ENCODE measurements around the gene TTC5.
"Not testable (repeated sequence)": the region's sequence is repeated elsewhere in the genome, so short reads cannot be mapped to it uniquely, and the experiment has no call there.

TTC5 gene

DNA sequence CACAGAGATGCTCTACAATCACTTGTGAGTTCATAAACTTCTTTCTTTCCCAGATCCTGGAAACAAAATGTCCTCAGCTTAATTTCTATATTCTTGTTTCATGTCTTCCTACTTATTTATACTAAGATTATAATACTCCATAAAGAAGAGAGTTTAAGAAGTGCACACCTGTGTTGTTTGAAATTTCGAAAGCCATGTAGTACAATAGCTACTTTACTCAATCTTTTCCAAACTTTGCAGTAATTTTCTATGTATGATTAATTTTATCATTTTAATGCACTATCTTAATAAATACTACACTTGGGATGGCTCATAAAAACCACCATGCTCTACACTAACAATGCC lies 300 bp upstream of the TTC5 start:
- DNase-seq (ENCODE audit: low read depth in 2 of 3, low spot score in 2 of 3), result no peak

DNA sequence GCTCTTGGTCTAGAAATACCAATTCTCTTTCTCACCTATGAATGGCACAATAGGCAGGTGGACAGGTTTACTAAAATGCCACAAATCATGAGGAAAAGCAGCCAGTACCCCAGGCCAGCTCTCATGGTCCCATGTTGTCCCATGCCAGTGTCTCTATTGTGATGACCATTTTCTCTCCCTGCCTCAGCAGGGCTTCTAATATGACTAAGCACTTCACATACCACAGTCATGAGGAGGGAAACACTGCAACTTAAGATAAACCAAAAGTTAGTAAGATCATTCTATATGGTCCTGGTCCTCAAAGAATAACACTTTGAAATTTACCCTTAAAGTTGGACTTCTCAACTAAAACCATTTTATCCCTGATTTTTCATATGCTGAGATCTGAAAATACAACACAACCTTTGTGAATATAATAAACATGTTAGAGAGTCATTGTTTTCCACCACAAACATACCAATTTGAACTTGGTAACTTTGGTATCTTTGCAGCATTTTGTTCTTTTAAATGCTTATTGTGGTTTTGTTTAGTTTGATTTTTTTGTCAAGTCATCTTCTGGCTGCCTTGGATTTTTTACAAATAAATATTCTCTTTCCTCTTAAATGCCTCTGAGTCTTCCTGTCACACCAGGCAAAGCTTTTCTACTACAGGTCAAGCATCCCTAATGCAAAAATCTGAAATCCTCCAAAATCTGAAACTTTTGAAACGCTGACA lies 3.6 kb downstream of the TTC5 start:
- no peak for DNase-seq (ENCODE audit: low read depth in 2 of 3, low spot score in 2 of 3)

DNA sequence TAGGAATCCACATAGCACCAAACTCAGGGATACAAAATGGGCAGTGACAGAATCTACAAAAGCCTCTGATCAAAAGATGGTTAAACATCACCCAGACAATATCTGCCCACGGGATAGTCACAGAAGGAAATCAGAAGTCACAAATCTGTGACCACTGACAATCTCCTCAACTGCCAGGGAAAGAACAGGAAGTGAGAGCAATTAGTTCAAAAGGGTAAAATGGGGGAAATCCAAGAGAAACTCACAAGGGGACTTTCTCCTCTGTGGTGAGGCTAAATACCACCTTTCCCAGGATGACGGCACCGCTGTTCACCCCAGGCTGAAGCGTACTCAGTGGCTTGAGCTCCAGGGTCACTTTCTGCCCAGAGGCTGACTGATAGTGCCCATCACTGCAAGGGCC lies 10.7 kb downstream of the TTC5 start:
- no peak for DNase-seq (ENCODE audit: low read depth in 2 of 3, low spot score in 2 of 3)

DNA sequence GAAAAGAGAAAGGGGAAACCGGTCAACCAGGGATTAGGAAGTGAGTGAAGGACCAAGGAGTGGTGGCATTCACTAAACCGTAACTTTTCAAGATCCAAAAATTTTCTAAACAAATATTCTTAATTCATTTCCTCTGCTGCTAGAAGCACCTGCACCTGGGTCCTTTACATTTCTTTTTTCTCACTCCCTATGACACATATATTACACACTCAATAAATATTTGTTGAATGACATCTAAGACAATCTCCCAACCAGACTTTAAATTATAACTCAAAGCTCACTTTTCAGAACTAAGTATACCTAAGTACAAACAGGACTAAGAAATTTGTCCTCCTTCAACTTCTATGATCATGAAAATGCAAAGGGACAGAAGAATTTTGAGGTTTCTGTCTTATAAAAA lies 11.1 kb downstream of the TTC5 start:
- DNase-seq (ENCODE audit: low read depth in 2 of 3, low spot score in 2 of 3), result no peak

DNA sequence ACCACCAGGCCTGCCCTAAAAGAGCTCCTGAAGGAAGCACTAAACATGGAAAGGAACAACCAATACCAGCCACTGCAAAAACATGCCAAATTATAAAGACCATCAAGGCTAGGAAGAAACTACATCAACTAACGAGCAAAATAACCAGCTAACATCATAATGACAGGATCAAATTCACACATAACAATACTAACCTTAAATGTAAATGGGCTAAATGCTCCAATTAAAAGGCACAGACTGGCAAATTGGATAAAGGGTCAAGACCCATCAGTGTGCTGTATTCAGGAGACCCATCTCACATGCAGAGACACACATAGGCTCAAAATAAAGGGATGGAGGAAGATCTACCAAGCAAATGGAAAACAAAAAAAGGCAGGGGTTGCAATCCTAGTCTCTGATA lies 23.8 kb downstream of the TTC5 start:
- not testable (repeated sequence) for DNase-seq (ENCODE audit: low read depth in 2 of 3, low spot score in 2 of 3)

DNA sequence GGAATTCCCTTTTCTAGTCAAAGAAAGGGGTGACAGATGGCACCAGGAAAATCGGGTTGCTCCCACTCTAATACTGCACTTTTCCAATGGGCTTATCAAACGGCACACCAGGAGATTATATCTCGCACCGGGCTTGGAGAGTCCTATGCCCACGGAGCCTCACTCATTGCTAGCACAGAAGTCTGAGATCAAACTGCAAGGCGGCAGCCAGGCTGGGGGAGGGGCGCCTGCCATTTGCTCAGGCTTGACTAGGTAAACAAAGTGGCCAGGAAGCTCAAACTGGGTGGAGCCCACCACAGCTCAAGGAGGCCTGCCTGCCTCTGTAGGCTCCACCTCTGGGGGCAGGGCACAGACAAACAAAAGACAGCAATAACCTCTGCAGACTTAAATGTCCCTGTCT lies 25.5 kb downstream of the TTC5 start:
- not testable (repeated sequence) for DNase-seq (ENCODE audit: low read depth in 2 of 3, low spot score in 2 of 3)

DNA sequence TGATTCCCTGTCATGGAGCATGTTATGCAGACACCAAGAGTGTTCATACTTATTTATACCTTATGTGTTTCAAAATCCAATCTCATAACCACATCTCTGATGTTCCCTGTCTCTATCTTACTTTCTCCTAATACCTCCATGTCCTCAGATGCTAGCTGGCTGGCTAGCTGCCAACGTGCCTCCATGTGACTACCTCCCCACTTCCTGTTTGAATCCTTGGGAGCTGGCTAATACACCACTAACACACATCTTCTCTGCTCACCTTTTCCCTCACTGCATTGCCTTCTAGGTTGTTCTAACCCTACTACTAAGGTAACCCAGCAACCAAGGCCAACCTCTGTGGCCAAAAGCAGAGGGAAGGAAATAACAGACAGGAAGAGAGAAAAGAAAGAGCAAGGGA lies 27.3 kb downstream of the TTC5 start:
- no peak for DNase-seq (ENCODE audit: low read depth in 2 of 3, low spot score in 2 of 3)

DNA sequence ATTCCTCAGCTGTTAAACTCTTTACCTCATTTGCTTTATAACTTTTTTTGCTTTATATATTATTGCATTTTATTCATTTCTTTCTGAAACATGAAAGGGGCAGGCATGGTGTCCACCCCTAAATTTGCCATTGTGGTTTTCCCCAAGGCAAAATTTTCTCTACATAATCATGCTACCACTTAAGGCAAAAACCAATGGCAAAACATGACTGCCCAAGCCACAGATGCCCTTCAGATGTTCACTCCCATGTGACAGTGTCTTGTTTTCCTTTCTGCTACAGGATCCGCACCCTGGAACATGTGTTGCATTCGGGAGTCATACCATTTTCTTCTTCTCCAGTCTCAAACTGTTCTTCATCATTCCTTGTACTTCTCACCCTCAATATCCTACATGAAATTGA lies 28.3 kb downstream of the TTC5 start:
- DNase-seq (ENCODE audit: low read depth in 2 of 3, low spot score in 2 of 3), result no peak

DNA sequence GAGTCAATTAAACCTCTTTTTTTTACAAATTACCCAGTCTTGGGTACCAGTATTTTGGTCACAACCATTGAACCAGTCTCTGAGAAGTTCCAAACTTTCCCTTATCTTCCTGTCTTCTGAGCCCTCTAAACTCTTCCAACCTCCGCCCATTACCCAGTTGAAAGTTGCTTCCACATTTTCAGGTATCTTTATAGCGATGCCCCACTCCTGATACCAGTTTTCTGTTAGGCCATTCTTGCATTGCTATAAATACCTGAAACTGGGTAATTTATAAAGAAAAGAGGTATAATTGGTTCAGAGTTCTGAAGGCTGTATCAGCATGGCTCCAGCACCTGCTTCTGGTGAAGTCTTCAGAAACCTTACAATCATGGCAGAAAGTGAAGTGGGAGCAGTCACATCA lies 31.7 kb downstream of the TTC5 start:
- no peak for DNase-seq (ENCODE audit: low read depth in 2 of 3, low spot score in 2 of 3)

DNA sequence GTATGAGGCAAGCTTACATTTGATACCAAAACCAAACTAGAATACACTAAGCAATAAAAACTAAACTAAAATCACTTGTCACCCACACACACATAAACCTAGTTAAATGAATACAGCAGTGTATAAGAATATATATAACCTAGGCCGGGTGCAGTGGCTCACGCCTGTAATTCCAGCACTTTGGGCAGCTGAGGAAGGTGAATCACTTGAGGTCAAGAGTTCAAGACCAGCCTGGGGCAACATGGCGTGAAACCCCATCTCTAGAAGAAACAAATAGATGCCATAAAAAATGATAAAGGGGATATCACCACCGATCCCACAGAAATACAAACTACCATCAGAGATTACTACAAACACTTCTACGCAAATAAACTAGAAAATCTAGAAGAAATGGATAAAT lies 41.4 kb downstream of the TTC5 start:
- not testable (repeated sequence) for DNase-seq (ENCODE audit: low read depth in 2 of 3, low spot score in 2 of 3)

DNA sequence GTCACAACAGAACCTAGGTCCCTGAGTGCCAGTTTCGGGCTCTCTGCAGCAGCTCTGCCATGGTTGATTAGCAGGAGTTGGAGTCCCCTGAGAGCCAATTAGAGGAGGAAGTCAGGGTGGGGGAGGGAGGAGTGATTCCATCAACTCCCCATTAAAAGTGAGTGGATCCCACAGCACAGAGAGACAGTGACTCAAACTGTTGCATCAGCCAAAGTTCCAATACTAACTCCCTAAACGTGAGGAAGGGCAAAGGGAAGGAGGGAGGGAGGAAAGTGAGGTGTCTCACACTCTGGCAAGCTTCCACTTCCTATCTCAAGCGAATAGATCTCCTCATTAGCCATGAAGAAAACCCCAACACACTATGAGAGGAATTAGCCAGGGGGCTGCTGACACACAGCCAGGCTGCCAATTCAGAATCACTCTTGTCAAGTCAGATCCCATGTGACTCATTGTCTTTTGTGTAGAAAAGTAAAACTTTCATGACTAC lies 43.1 kb downstream of the TTC5 start:
- no peak for DNase-seq (ENCODE audit: low read depth in 2 of 3, low spot score in 2 of 3)

DNA sequence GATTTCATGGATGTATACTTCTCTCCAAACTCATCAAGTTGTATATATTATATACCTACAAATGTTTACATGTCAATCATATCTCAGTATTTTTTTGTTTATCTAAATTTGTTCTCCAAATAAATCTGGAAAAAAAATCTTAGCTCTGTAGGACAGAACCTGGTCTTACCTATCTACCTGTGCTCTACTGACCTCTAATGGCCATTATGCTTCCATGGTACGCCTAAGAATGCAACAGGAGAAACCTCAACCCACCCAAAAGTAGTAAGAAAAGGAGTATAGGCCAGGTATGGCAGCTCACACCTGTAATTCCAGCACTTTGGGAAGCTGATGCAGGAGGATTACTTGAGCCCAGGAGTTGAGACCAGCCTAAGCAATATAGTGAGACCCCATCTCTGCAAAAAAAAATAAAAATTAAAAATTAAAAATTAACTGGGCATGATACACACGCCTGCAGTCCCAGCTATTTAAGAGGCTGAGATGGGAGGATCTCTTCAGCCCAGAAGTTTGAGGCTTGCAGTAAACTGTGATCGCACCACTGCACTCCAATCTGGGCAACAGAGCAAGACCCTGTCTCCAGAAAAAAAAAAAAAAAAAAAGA lies 58.0 kb downstream of the TTC5 start:
- no peak for DNase-seq (ENCODE audit: low read depth in 2 of 3, low spot score in 2 of 3)

Measured in activated CD8-positive, alpha-beta memory T cell treated with anti-CD3 and anti-CD28 coated beads for 48 hours (primary cell).